DND-41 (cell line): ENCODE measurements around the gene SERINC3.

Experiments used
- ATAC-seq: fragments of 200-7000 bp; cut with Tn5 transposase; 3 replicates; pipeline ENCODE4 v1.9.1; 2021; ENCODE audit warnings: low read depth; ENCODE audit not compliant: insufficient read depth
- DNase-seq: peaks from one replicate; pipeline ENCODE4 v3.0.0-alpha.2; 2020
- H2AFZ ChIP-seq: 2 replicates; pipeline ENCODE4 v1.6.0; 2012; ENCODE audit warnings: low read depth, low read length
- H3K27ac ChIP-seq: 2 replicates; pipeline ENCODE4 v1.5.1; 2012; ENCODE audit warnings: low read length, inconsistent platforms
- H3K27me3 ChIP-seq: fragments of 200-600 bp; sonication (generic); 2 replicates; pipeline ENCODE4 v1.6.0; 2012; ENCODE audit warnings: low read length, mild to moderate bottlenecking, inconsistent platforms; ENCODE audit not compliant: insufficient read depth, poor library complexity
- H3K36me3 ChIP-seq: 2 replicates; pipeline ENCODE4 v1.5.1; 2012; ENCODE audit warnings: low read length, inconsistent platforms; ENCODE audit not compliant: insufficient read depth
- H3K4me1 ChIP-seq: 2 replicates; pipeline ENCODE4 v1.5.1; 2012; ENCODE audit warnings: mild to moderate bottlenecking, low read length; ENCODE audit not compliant: insufficient read depth
- H3K4me2 ChIP-seq: 2 replicates; pipeline ENCODE4 v1.6.0; 2012; ENCODE audit warnings: mild to moderate bottlenecking, moderate library complexity, low read length, inconsistent platforms; ENCODE audit not compliant: insufficient read depth
- H3K4me3 ChIP-seq, 2 experiments: fragments of 200-600 bp in 1 of 2; shearing (Covaris generic) in 1 of 2; 2 replicates each; pipeline ENCODE4 v1.5.1; 2012 to 2016; ENCODE audit warnings: inconsistent platforms in 2 of 2, low read length in 2 of 2, mild to moderate bottlenecking in 2 of 2, low read depth in 1 of 2, moderate library complexity in 1 of 2
- H3K79me2 ChIP-seq: 2 replicates; pipeline ENCODE4 v1.6.0; 2012; ENCODE audit warnings: low read length, inconsistent platforms; ENCODE audit not compliant: insufficient read depth
- H3K9ac ChIP-seq: 2 replicates; pipeline ENCODE4 v1.6.0; 2012; ENCODE audit warnings: low read depth, mild to moderate bottlenecking, inconsistent platforms, low read length, moderate library complexity
- H3K9me3 ChIP-seq: 2 replicates; pipeline ENCODE4 v1.5.1; 2012; ENCODE audit warnings: low read length, moderate library complexity, mild to moderate bottlenecking, inconsistent platforms; ENCODE audit not compliant: insufficient read depth, severe bottlenecking
- H4K20me1 ChIP-seq: 2 replicates; pipeline ENCODE4 v1.6.0; 2012; ENCODE audit warnings: low read length; ENCODE audit not compliant: insufficient read depth
- CTCF ChIP-seq: IDR thresholded peaks from 2 replicates; pipeline ENCODE4 v1.5.1; 2012; ENCODE audit warnings: borderline replicate concordance, low read length, moderate library complexity, mild to moderate bottlenecking; ENCODE audit not compliant: poor library complexity, severe bottlenecking; ENCODE audit errors: extremely low read depth
- EZH2 ChIP-seq: IDR thresholded peaks from 3 replicates; pipeline ENCODE4 v1.6.1; 2012; ENCODE audit warnings: borderline replicate concordance, low read depth, mild to moderate bottlenecking, moderate library complexity, low read length, inconsistent platforms; ENCODE audit not compliant: severe bottlenecking

SERINC3 gene

GRCh38 chr20:44454306-44454963, 67.4 kb downstream of the SERINC3 start:
- no peak for TF ChIP-seq CTCF
- TF ChIP-seq EZH2 = no peak

GRCh38 chr20:44450903-44451450, 70.9 kb downstream of the SERINC3 start:
- Histone ChIP-seq H2AFZ (no peak overlapping the region), H3K79me2 (no peaks in the 10 kb centered on the region), H3K4me3 (no peak overlapping the region), H3K9me3 (no peaks in the 10 kb centered on the region), H3K9ac (no peak overlapping the region), H3K36me3 (no peaks in the 10 kb centered on the region), H3K27me3 (peaks cover 16% of the 10 kb centered on the region), H4K20me1 (no peaks in the 10 kb centered on the region), H3K4me2 (no peak overlapping the region), H3K27ac (no peak overlapping the region), H3K4me1 (no peaks in the 10 kb centered on the region)
- ATAC-seq (no peak), DNase-seq (no peak)
- no peak for TF ChIP-seq EZH2
- TF ChIP-seq CTCF = no peak

More at GRCh38 chr20:44454306-44454963, 67.4 kb downstream of the SERINC3 start:
- no peak overlapping the region for H3K9ac ChIP-seq
- H3K9me3 ChIP-seq = no peaks in the 10 kb centered on the region
- DNase-seq (no peak), ATAC-seq (no peak; the same call in 2 of the 3 replicates)
- no peaks in the 10 kb centered on the region for H3K4me1 ChIP-seq
- H3K4me2 ChIP-seq = no peak overlapping the region
- no peaks in the 10 kb centered on the region for H4K20me1 ChIP-seq
- H3K4me3 ChIP-seq = no peak overlapping the region
- H3K27me3 ChIP-seq = peaks cover 8% of the 10 kb centered on the region
- no peaks in the 10 kb centered on the region for H3K79me2 ChIP-seq
- no peak overlapping the region for H3K27ac ChIP-seq
- no peak overlapping the region for H2AFZ ChIP-seq
- no peaks in the 10 kb centered on the region for H3K36me3 ChIP-seq

GRCh38 chr20:44450281-44450889, 71.5 kb downstream of the SERINC3 start:
- Histone ChIP-seq H2AFZ (no peak overlapping the region), H3K79me2 (no peaks in the 10 kb centered on the region), H3K36me3 (no peaks in the 10 kb centered on the region), H3K9me3 (no peaks in the 10 kb centered on the region), H3K4me3 (no peak overlapping the region), H3K4me2 (no peak overlapping the region), H3K9ac (no peak overlapping the region), H3K4me1 (no peaks in the 10 kb centered on the region), H3K27me3 (peaks cover 20% of the 10 kb centered on the region), H3K27ac (no peak overlapping the region), H4K20me1 (no peaks in the 10 kb centered on the region)
- ATAC-seq (no peak), DNase-seq (no peak)
- no peak for TF ChIP-seq CTCF
- TF ChIP-seq EZH2 = no peak
